ENCODE results near the gene LCT.

LCT gene

GRCh38 chr2:135786823-135787222, 50.2 kb downstream of the LCT start:
- Histone ChIP-seq H3K4me3 (replicated peaks; ENCODE audit: insufficient read depth, low read length) (no peak overlapping the region), H3K27ac (replicated peaks) (no peak overlapping the region), H3K27me3 (ENCODE audit: insufficient read depth, poor library complexity, severe bottlenecking) (no peaks in the 10 kb centered on the region)
- DNase-seq (ENCODE audit: low read depth in 1 of 2, low spot score in 1 of 2), result no peak
- TF ChIP-seq POLR2AphosphoS5 (IDR thresholded peaks at IDR 0.05; ENCODE audit: low read depth) (no peak), REST (IDR thresholded peaks at IDR 0.05; ENCODE audit: insufficient replicate concordance, low read depth) (no peak)

GRCh38 chr2:135785032-135785431, 52.0 kb downstream of the LCT start:
- no peak for TF ChIP-seq POLR2AphosphoS5 (IDR thresholded peaks at IDR 0.05; ENCODE audit: low read depth)
- TF ChIP-seq GABPA (IDR thresholded peaks at IDR 0.05; ENCODE audit: low read depth), result no peak
- TF ChIP-seq SPI1 (IDR thresholded peaks at IDR 0.05; ENCODE audit: borderline replicate concordance, low read depth), result no peak
- TF ChIP-seq REST (IDR thresholded peaks at IDR 0.05; ENCODE audit: insufficient replicate concordance, low read depth), result no peak
- TF ChIP-seq CTCF (IDR thresholded peaks at IDR 0.05; ENCODE audit: insufficient read depth, low read length), result no peak

GRCh38 chr2:135783439-135783838, 53.5 kb downstream of the LCT start:
- no peak for TF ChIP-seq GABPA (IDR thresholded peaks at IDR 0.05; ENCODE audit: low read depth)
- no peaks in the 10 kb centered on the region for H3K27me3 ChIP-seq (ENCODE audit: insufficient read depth, poor library complexity, severe bottlenecking)
- H3K27ac ChIP-seq (replicated peaks), result no peak overlapping the region
- no peak overlapping the region for H3K4me3 ChIP-seq (replicated peaks; ENCODE audit: insufficient read depth, low read length)
- DNase-seq (ENCODE audit: low read depth in 1 of 2, low spot score in 1 of 2), result no peak

More at GRCh38 chr2:135785032-135785431, 52.0 kb downstream of the LCT start:
- Histone ChIP-seq H3K27ac (replicated peaks) (no peak overlapping the region), H3K27me3 (ENCODE audit: insufficient read depth, poor library complexity, severe bottlenecking) (no peaks in the 10 kb centered on the region), H3K4me3 (replicated peaks; ENCODE audit: insufficient read depth, low read length) (no peak overlapping the region)
- no peak for DNase-seq (ENCODE audit: low read depth in 1 of 2, low spot score in 1 of 2)

- DNase-seq (ENCODE audit: low read depth in 1 of 2, low spot score in 1 of 2), result no peak
- Histone ChIP-seq H3K27me3 (ENCODE audit: insufficient read depth, poor library complexity, severe bottlenecking) (no peaks in the 10 kb centered on the region), H3K4me3 (replicated peaks; ENCODE audit: insufficient read depth, low read length) (no peak overlapping the region), H3K27ac (replicated peaks) (no peak overlapping the region)
- TF ChIP-seq POLR2AphosphoS5 (IDR thresholded peaks at IDR 0.05; ENCODE audit: low read depth), result no peak
- TF ChIP-seq SPI1 (IDR thresholded peaks at IDR 0.05; ENCODE audit: borderline replicate concordance, low read depth), result no peak
- no peak for TF ChIP-seq REST (IDR thresholded peaks at IDR 0.05; ENCODE audit: insufficient replicate concordance, low read depth)
- TF ChIP-seq GABPA (IDR thresholded peaks at IDR 0.05; ENCODE audit: low read depth), result no peak
- no peak for TF ChIP-seq CTCF (IDR thresholded peaks at IDR 0.05; ENCODE audit: insufficient read depth, low read length)
Observed at GRCh38 chr2:135782231-135782630, 54.8 kb downstream of the LCT start.
